ENCODE results near the gene CHN1. TPM values are rescaled to one million over a fixed set of nuclear protein-coding genes. Genes with fewer than 3 reads are reported as not detected.

CHN1 gene
- total RNA-seq, 1 donor from 2014 or later: 61.0 TPM

GRCh38 chr2:175039031-175039430 is 33.9 kb upstream of the CHN1 start:
- no peak for DNase-seq (ENCODE audit: low read depth, low spot score)
- H3K4me3 Mint-ChIP-seq: no peak overlapping the region
- H3K9me3 Mint-ChIP-seq: peaks cover 3% of the 10 kb centered on the region
- H3K4me1 Mint-ChIP-seq: peaks cover 12% of the 10 kb centered on the region
- H3K36me3 Mint-ChIP-seq (ENCODE audit: low read depth): no peaks in the 10 kb centered on the region
- no peak overlapping the region for H3K27ac Mint-ChIP-seq (ENCODE audit: unreplicated experiment)
- no peak for TF ChIP-seq CTCF (conservative IDR thresholded peaks at IDR 0.05)
- H3K27me3 Mint-ChIP-seq (ENCODE audit: low read depth): no peaks in the 10 kb centered on the region

DNA sequence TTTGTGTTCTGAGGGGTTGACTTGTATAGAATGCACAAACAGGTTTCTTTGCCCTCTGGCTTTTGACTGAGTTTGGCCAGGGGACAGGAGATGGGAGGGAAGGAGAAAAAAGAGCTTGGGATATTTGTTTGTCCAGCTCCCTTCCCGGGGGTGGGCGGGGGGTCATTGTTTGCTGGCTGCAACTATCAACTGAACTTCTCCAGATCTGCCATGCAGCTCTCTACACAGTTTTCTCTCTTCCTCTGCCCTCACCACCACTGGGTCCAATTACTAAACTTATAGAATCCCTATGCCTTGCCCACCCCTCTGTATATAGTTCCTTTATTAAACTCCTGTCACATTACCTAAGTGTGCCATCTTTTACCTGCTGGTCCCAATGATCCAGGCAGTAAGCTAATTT is 32.8 kb upstream of the CHN1 start:
- peaks cover 3% of the 10 kb centered on the region for H3K9me3 Mint-ChIP-seq
- no peak overlapping the region for H3K4me3 Mint-ChIP-seq
- H3K27me3 Mint-ChIP-seq (ENCODE audit: low read depth): no peaks in the 10 kb centered on the region
- H3K27ac Mint-ChIP-seq (ENCODE audit: unreplicated experiment): no peak overlapping the region
- H3K4me1 Mint-ChIP-seq: peaks cover 12% of the 10 kb centered on the region
- no peaks in the 10 kb centered on the region for H3K36me3 Mint-ChIP-seq (ENCODE audit: low read depth)
- DNase-seq (ENCODE audit: low read depth, low spot score): no peak
- TF ChIP-seq CTCF (conservative IDR thresholded peaks at IDR 0.05): no peak

GRCh38 chr2:175036582-175037018 is 31.4 kb upstream of the CHN1 start:
- Mint-ChIP-seq H3K4me3 (no peak overlapping the region), H3K36me3 (ENCODE audit: low read depth) (no peaks in the 10 kb centered on the region), H3K4me1 (peaks cover 12% of the 10 kb centered on the region), H3K9me3 (peaks cover 3% of the 10 kb centered on the region), H3K27ac (ENCODE audit: unreplicated experiment) (no peak overlapping the region), H3K27me3 (ENCODE audit: low read depth) (no peaks in the 10 kb centered on the region)
- no peak for DNase-seq (ENCODE audit: low read depth, low spot score)
- TF ChIP-seq CTCF (conservative IDR thresholded peaks at IDR 0.05): peak; percentile 71

GRCh38 chr2:175035806-175036205 is 30.6 kb upstream of the CHN1 start:
- Mint-ChIP-seq H3K4me3 (no peak overlapping the region), H3K27me3 (ENCODE audit: low read depth) (no peaks in the 10 kb centered on the region), H3K4me1 (peaks cover 12% of the 10 kb centered on the region), H3K36me3 (ENCODE audit: low read depth) (no peaks in the 10 kb centered on the region), H3K27ac (ENCODE audit: unreplicated experiment) (no peak overlapping the region), H3K9me3 (peaks cover 3% of the 10 kb centered on the region)
- no peak for TF ChIP-seq CTCF (conservative IDR thresholded peaks at IDR 0.05)
- DNase-seq (ENCODE audit: low read depth, low spot score): no peak

- Mint-ChIP-seq H3K9me3 (peaks cover 3% of the 10 kb centered on the region), H3K4me1 (peaks cover 12% of the 10 kb centered on the region), H3K4me3 (no peak overlapping the region), H3K27ac (ENCODE audit: unreplicated experiment) (no peak overlapping the region), H3K27me3 (ENCODE audit: low read depth) (no peaks in the 10 kb centered on the region), H3K36me3 (ENCODE audit: low read depth) (no peaks in the 10 kb centered on the region)
- no peak for TF ChIP-seq CTCF (conservative IDR thresholded peaks at IDR 0.05)
- no peak for DNase-seq (ENCODE audit: low read depth, low spot score)
Observed at GRCh38 chr2:175034716-175035115, 29.5 kb upstream of the CHN1 start.

All from neural crest cell (in vitro differentiated cells).